Measurements from ENCODE around the gene TRHDE.

TRHDE gene

GRCh38 chr12:72261885-72262284, 10.3 kb upstream of the TRHDE start:
- DNase-seq: no peak
- H3K27me3 ChIP-seq (replicated peaks): no peaks in the 10 kb centered on the region
- H3K4me3 ChIP-seq (ENCODE audit: low read depth, low read length): no peak overlapping the region
- in situ Hi-C loops (cut with HindIII; ENCODE audit: low pct_ligation_motif_present, low sequenced_read_pairs): no loop called here
- H3K27ac ChIP-seq: no peak overlapping the region
- TF ChIP-seq, protein P1, sequence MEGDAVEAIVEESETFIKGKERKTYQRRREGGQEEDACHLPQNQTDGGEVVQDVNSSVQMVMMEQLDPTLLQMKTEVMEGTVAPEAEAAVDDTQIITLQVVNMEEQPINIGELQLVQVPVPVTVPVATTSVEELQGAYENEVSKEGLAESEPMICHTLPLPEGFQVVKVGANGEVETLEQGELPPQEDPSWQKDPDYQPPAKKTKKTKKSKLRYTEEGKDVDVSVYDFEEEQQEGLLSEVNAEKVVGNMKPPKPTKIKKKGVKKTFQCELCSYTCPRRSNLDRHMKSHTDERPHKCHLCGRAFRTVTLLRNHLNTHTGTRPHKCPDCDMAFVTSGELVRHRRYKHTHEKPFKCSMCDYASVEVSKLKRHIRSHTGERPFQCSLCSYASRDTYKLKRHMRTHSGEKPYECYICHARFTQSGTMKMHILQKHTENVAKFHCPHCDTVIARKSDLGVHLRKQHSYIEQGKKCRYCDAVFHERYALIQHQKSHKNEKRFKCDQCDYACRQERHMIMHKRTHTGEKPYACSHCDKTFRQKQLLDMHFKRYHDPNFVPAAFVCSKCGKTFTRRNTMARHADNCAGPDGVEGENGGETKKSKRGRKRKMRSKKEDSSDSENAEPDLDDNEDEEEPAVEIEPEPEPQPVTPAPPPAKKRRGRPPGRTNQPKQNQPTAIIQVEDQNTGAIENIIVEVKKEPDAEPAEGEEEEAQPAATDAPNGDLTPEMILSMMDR (IDR thresholded peaks at IDR 0.05; ENCODE audit: low read depth, low read length, missing control alignments): no peak
- no peaks in the 10 kb centered on the region for H3K36me3 ChIP-seq (replicated peaks)

DNA sequence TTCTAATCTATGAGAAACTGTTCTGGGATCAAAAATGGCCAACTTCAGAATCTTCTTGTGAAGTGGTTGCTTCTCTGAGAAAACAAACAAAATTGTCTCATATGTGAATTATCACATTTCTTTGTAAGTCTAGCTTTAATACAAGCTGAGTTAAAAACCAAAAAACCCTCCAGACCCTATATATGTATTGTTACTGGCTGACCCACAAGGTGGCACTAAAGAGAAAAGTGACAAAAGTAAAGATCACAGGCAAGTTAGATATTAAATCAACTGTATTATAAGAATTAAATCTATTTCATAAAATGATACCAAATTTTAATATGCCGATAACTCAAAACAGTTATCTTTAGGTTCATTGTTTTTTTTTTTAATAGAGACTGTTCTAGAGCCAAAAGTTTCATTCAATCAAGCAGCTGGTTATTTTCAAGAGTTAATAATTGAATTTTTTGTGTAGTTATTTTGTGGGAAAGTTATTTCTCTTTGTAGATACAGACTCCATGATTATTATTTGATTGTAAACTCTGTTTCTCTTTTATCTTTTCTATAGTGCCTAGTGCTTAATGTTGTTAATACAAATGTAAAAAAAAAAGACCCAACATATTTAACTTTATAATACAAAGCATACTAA, 7.5 kb upstream of the TRHDE start:
- Histone ChIP-seq H3K36me3 (replicated peaks) (no peaks in the 10 kb centered on the region), H3K27me3 (replicated peaks) (no peaks in the 10 kb centered on the region), H3K27ac (no peak overlapping the region), H3K4me3 (ENCODE audit: low read depth, low read length) (no peak overlapping the region)
- TF ChIP-seq, protein P1 (IDR thresholded peaks at IDR 0.05; ENCODE audit: low read depth, low read length, missing control alignments): peak; percentile 50
- in situ Hi-C loops (cut with HindIII; ENCODE audit: low pct_ligation_motif_present, low sequenced_read_pairs): no loop called here
- no peak for DNase-seq

GRCh38 chr12:72267974-72268373, 4.2 kb upstream of the TRHDE start:
- TF ChIP-seq, protein P1 (IDR thresholded peaks at IDR 0.05; ENCODE audit: low read depth, low read length, missing control alignments): peak; percentile 57
- in situ Hi-C loops (cut with HindIII; ENCODE audit: low pct_ligation_motif_present, low sequenced_read_pairs): no loop called here
- Histone ChIP-seq H3K27me3 (replicated peaks) (no peaks in the 10 kb centered on the region), H3K36me3 (replicated peaks) (no peaks in the 10 kb centered on the region), H3K27ac (no peak overlapping the region), H3K4me3 (ENCODE audit: low read depth, low read length) (no peak overlapping the region)
- DNase-seq: no peak

DNA sequence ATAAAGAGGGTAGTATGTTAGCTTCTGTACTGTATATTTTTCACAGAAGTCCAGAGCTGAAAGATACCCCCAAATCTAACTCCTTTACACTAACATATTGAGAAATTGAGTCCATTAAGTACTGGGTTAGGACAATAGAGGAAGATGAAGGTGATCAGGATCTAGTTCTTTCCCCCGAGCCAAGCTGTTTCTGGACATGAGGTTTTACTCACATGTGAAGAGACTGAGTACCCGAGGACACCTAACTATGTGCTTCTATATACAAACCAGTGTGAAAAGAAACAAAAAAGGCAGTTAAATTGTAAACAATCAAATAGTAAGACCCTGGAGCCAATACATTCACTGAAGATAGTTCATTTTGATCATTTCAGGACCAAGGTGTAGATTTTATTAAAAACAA, 3.8 kb upstream of the TRHDE start:
- DNase-seq: no peak
- no peak overlapping the region for H3K27ac ChIP-seq
- H3K36me3 ChIP-seq (replicated peaks): no peaks in the 10 kb centered on the region
- in situ Hi-C loops (cut with HindIII; ENCODE audit: low pct_ligation_motif_present, low sequenced_read_pairs): no loop called here
- no peak overlapping the region for H3K4me3 ChIP-seq (ENCODE audit: low read depth, low read length)
- H3K27me3 ChIP-seq (replicated peaks): no peaks in the 10 kb centered on the region
- TF ChIP-seq, protein P1 (IDR thresholded peaks at IDR 0.05; ENCODE audit: low read depth, low read length, missing control alignments): no peak

DNA sequence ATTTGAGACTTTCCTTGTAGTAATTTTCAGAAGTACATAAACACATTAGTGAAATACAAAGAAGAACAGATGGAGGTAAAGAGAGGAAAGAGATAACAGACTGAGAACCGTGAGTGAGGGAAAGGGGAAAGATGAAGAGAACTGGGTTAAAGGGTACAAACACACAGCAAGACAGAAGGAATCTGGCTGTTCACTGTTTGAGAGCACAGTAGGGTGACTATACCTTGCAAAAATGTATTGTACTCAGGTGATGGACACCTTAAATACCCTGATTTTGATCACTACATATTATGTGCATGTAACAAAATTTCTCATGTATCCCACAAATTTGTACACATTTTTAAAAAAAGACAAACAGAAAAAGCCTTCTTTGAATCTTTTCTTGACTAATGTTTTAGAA, 2.7 kb upstream of the TRHDE start:
- in situ Hi-C loops (cut with HindIII; ENCODE audit: low pct_ligation_motif_present, low sequenced_read_pairs): no loop called here

More for the DNA sequence above, 2.7 kb upstream of the TRHDE start:
- Histone ChIP-seq H3K27ac (no peak overlapping the region), H3K4me3 (ENCODE audit: low read depth, low read length) (peak overlapping the region; percentile 84), H3K27me3 (replicated peaks) (no peaks in the 10 kb centered on the region), H3K36me3 (replicated peaks) (no peaks in the 10 kb centered on the region)
- TF ChIP-seq, protein P1 (IDR thresholded peaks at IDR 0.05; ENCODE audit: low read depth, low read length, missing control alignments): no peak
- DNase-seq: no peak
